Nephron (organoid): ENCODE measurements around the gene TAF1.
"Not testable (repeated sequence)": the region's sequence is repeated elsewhere in the genome, so short reads cannot be mapped to it uniquely, and the experiment has no call there.

Source experiments
- H3K27ac Mint-ChIP-seq, 3 experiments: 2 replicates each; pipeline ENCODE4 v1.8.0; 2020; ENCODE audit warnings: mixed read lengths in 3 of 3, mild to moderate bottlenecking in 2 of 3, moderate library complexity in 1 of 3
- H3K27me3 Mint-ChIP-seq: 2 replicates; pipeline ENCODE4 v1.8.0; 2021; ENCODE audit warnings: low read depth, mild to moderate bottlenecking, moderate library complexity, mixed read lengths
- H3K36me3 Mint-ChIP-seq: 2 replicates; pipeline ENCODE4 v1.8.0; 2020; ENCODE audit warnings: low read depth, mixed read lengths
- H3K4me1 Mint-ChIP-seq: 2 replicates; pipeline ENCODE4 v1.8.0; 2020; ENCODE audit warnings: mixed read lengths
- H3K4me3 Mint-ChIP-seq, 3 experiments: 2 replicates each; pipeline ENCODE4 v1.8.0; 2020; ENCODE audit warnings: mild to moderate bottlenecking in 3 of 3, mixed read lengths in 3 of 3, moderate library complexity in 2 of 3
- H3K9me3 Mint-ChIP-seq: 2 replicates; pipeline ENCODE4 v1.8.0; 2020; ENCODE audit warnings: mixed read lengths
- TF ChIP-seq, protein P1 (sequence below), 3 experiments: fragments of 200-600 bp; sonication (generic); IDR thresholded peaks; one replicate each; pipeline ENCODE4 v1.5.0; 2021; ENCODE audit warnings: antibody characterized with exemption in 3 of 3; ENCODE audit not compliant: unreplicated experiment in 3 of 3

Gene TAF1, protein sequence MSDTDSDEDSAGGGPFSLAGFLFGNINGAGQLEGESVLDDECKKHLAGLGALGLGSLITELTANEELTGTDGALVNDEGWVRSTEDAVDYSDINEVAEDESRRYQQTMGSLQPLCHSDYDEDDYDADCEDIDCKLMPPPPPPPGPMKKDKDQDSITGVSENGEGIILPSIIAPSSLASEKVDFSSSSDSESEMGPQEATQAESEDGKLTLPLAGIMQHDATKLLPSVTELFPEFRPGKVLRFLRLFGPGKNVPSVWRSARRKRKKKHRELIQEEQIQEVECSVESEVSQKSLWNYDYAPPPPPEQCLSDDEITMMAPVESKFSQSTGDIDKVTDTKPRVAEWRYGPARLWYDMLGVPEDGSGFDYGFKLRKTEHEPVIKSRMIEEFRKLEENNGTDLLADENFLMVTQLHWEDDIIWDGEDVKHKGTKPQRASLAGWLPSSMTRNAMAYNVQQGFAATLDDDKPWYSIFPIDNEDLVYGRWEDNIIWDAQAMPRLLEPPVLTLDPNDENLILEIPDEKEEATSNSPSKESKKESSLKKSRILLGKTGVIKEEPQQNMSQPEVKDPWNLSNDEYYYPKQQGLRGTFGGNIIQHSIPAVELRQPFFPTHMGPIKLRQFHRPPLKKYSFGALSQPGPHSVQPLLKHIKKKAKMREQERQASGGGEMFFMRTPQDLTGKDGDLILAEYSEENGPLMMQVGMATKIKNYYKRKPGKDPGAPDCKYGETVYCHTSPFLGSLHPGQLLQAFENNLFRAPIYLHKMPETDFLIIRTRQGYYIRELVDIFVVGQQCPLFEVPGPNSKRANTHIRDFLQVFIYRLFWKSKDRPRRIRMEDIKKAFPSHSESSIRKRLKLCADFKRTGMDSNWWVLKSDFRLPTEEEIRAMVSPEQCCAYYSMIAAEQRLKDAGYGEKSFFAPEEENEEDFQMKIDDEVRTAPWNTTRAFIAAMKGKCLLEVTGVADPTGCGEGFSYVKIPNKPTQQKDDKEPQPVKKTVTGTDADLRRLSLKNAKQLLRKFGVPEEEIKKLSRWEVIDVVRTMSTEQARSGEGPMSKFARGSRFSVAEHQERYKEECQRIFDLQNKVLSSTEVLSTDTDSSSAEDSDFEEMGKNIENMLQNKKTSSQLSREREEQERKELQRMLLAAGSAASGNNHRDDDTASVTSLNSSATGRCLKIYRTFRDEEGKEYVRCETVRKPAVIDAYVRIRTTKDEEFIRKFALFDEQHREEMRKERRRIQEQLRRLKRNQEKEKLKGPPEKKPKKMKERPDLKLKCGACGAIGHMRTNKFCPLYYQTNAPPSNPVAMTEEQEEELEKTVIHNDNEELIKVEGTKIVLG (N-terminal part only)

DNA sequence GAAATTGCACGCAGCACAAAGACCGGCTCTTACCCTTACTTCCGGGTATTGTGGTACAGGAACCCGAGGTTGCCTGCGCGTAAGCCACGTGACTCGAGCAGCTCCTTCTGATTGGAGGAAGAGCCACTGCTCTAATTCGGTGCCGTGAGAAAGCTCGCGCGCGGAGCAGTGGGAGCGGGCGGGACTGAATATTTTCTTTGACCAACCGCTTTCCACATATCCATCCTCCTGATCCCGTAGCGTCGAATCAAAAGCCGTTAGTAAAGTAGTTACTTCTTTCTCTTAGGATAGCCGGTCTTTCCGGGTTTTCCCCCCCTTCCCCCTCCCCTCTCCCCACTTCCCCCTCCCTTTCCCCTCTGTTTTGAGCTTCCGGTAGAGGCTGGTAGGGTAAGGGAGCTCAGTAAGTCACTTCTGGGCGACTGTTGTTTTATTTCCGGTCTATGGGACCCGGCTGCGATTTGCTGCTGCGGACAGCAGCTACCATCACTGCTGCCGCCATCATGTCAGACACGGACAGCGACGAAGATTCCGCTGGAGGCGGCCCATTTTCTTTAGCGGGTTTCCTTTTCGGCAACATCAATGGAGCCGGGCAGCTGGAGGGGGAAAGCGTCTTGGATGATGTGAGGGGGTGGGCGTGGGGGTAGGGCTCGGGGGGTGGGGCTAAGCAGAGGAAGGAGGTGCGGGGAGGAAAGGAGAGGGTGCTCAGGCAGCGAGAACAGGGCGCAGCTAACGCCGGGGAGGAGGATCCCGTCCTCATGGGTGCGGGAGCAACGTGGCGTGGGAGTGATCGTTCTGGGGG is at the start of gene TAF1:
Gene TAF1, plus strand, starts transcription at position 483 of the 799 bp plus-strand sequence. Its CDS starts 18 bp downstream, at position 501.
- peaks cover 21% of the 10 kb centered on the region for H3K36me3 Mint-ChIP-seq
- H3K27me3 Mint-ChIP-seq = no peaks in the 10 kb centered on the region
- peak within 1 kb of the TSS; percentile 98 to 99 (median 99) for H3K27ac Mint-ChIP-seq
- H3K9me3 Mint-ChIP-seq = peaks cover 9% of the 10 kb centered on the region
- H3K4me3 Mint-ChIP-seq = peak within 1 kb of the TSS; percentile 99 to 100 (median 99)
- peaks cover 23% of the 10 kb centered on the region for H3K4me1 Mint-ChIP-seq
- TF ChIP-seq, protein P1, sequence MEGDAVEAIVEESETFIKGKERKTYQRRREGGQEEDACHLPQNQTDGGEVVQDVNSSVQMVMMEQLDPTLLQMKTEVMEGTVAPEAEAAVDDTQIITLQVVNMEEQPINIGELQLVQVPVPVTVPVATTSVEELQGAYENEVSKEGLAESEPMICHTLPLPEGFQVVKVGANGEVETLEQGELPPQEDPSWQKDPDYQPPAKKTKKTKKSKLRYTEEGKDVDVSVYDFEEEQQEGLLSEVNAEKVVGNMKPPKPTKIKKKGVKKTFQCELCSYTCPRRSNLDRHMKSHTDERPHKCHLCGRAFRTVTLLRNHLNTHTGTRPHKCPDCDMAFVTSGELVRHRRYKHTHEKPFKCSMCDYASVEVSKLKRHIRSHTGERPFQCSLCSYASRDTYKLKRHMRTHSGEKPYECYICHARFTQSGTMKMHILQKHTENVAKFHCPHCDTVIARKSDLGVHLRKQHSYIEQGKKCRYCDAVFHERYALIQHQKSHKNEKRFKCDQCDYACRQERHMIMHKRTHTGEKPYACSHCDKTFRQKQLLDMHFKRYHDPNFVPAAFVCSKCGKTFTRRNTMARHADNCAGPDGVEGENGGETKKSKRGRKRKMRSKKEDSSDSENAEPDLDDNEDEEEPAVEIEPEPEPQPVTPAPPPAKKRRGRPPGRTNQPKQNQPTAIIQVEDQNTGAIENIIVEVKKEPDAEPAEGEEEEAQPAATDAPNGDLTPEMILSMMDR (IDR thresholded peaks at IDR 0.05; ENCODE audit: unreplicated experiment in 3 of 3) = no peak

DNA sequence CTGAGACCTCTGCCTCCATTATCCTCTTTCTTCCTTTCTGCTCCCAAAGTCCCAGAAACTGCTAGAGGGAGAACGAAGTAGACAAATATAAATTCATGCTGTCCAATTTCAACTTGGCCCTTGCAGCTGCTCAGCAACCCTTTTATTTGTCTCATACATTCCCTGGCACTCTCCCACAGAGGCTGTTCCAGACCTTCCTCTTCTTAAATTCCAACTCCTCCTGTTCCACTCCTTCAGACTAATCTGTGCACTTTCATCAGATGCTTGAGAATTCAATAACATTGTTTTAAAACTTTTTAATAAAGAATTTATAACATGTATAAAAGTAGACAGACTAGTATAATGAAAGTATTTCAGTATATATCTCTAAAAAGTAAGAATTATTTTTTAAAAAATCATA is 49.2 kb upstream of the TAF1 start:
- H3K27me3 Mint-ChIP-seq, H3K4me3 Mint-ChIP-seq, H3K9me3 Mint-ChIP-seq: not testable (repeated sequence)
- peaks cover 23% of the 10 kb centered on the region for H3K4me1 Mint-ChIP-seq
- H3K27ac Mint-ChIP-seq = peak overlapping the region; percentile 54 to 76 (median 66)
- peaks cover 14% of the 10 kb centered on the region for H3K36me3 Mint-ChIP-seq

DNA sequence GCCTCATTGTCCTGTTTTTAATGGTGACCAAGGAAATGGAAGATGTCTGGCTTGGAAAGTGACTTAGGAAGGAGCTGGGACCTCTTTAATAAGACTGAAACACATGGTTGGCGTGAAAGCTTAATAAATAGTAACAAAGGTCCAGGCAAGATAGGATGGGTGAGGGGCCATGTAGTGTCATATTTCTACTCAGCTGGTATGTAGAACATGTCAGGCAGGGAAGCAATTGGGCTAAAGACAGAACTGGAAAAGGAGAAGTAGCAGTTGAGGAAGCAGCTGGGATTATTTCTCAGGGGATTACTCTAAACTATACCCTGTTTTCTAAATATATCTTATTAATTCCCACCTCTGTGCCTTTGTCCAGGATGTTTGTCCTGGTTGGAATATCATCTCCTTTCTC is 46.0 kb upstream of the TAF1 start:
- H3K27me3 Mint-ChIP-seq = no peaks in the 10 kb centered on the region
- peak overlapping the region; percentile 63 to 82 (median 67) for H3K27ac Mint-ChIP-seq
- H3K4me1 Mint-ChIP-seq = peaks cover 25% of the 10 kb centered on the region
- peaks cover 7% of the 10 kb centered on the region for H3K9me3 Mint-ChIP-seq
- peaks cover 17% of the 10 kb centered on the region for H3K36me3 Mint-ChIP-seq
- H3K4me3 Mint-ChIP-seq = no peak overlapping the region
- TF ChIP-seq, protein P1 (IDR thresholded peaks at IDR 0.05; ENCODE audit: unreplicated experiment in 3 of 3) = no peak

DNA sequence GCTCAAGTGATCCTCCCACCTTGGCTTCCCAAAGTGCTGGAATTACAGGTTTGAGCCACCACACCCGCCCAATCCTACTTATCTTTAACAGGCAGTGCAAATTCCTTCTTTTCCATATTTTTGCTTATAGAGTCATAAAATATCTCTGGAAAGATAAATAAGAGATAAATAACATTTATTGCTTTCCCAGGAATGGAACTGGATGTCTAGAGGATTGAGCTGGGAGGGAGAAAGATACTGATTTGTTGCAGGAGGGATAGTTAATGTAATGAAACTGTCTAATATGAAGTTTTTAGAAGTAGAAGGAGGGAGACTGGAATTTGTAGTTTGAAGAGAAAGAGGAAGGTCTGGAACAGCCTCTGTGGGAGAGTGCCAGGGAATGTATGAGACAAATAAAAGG is 44.4 kb upstream of the TAF1 start:
- TF ChIP-seq, protein P1 (IDR thresholded peaks at IDR 0.05; ENCODE audit: unreplicated experiment in 3 of 3) = no peak
- H3K36me3 Mint-ChIP-seq = peaks cover 19% of the 10 kb centered on the region
- H3K9me3 Mint-ChIP-seq = peaks cover 10% of the 10 kb centered on the region
- H3K27me3 Mint-ChIP-seq = no peaks in the 10 kb centered on the region
- H3K4me1 Mint-ChIP-seq = peaks cover 15% of the 10 kb centered on the region
- peak overlapping the region; percentile 52 to 89 (median 88) for H3K27ac Mint-ChIP-seq
- H3K4me3 Mint-ChIP-seq = no peak overlapping the region

DNA sequence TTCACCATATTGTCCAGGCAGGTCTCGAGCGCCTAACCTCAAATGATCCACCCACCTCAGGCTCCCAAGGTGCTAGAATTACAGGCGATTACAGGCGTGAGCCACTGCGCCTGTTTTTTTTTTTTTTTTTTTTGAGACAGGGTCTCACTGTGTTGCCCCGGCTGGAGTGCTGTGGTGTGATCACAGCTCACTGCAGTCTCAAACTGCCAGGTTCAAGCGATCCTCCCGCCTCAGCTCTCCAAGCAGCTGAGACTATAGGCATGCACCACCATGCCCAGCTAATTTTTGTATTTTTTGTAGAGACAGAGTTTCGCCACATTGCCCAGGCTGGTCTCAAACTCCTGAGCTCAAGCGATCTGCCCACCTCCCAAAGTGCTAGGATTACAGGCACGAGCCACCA is 41.7 kb upstream of the TAF1 start:
- Mint-ChIP-seq H3K36me3 (peaks cover 26% of the 10 kb centered on the region), H3K9me3 (peaks cover 11% of the 10 kb centered on the region), H3K4me1 (peaks cover 12% of the 10 kb centered on the region)
- not testable (repeated sequence) for H3K27ac Mint-ChIP-seq, H3K27me3 Mint-ChIP-seq, H3K4me3 Mint-ChIP-seq

DNA sequence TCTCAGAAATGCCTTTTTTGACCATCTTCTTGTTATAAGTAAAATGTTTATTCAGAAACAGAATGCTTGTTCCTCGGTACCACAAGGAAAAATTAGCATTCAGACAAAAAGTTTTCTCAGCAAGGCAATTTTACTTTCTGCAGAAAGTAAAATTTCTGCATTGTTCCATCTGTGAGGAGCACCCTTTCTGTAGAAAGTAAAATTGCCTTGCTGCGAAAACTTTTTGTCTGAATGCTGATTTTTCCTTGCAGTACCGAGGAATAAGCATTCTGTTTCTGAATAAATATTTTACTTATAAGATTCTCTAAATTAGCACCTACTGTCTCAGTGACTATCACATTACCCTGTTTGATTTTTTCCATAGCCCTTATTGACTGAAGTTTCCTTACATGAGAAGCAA is 39.8 kb upstream of the TAF1 start:
- peaks cover 22% of the 10 kb centered on the region for H3K36me3 Mint-ChIP-seq
- TF ChIP-seq, protein P1 (IDR thresholded peaks at IDR 0.05; ENCODE audit: unreplicated experiment in 3 of 3) = no peak
- no peaks in the 10 kb centered on the region for H3K27me3 Mint-ChIP-seq
- H3K4me3 Mint-ChIP-seq = no peak overlapping the region
- peaks cover 6% of the 10 kb centered on the region for H3K4me1 Mint-ChIP-seq
- H3K27ac Mint-ChIP-seq = no peak overlapping the region
- H3K9me3 Mint-ChIP-seq = peaks cover 7% of the 10 kb centered on the region

DNA sequence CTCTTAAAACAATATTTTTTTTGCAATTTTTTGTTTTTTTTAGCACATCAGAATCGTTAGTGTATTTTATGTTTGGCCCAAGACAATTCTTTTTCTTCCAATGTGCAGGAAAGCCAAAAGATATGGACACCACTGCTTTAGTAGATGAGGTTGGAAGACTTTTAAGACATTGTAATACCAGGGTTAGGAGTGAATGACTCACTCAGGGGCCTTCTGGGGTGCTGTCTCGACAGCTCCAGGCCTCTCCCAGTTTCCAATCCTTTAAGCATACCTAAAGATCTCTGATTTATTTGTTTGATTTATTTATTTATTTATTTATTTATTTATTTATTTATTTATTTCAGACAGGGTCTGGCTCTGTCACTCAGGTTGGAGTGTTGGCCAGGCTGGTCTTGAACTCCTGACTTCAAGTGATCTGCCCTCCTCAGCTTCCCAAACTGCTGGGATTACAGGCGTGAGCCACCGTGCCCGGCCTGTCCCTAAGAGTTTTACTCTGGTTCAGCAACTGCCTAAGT is 16.9 kb upstream of the TAF1 start:
- not testable (repeated sequence) for H3K36me3 Mint-ChIP-seq, H3K27me3 Mint-ChIP-seq, H3K4me1 Mint-ChIP-seq, H3K9me3 Mint-ChIP-seq, H3K27ac Mint-ChIP-seq, H3K4me3 Mint-ChIP-seq

DNA sequence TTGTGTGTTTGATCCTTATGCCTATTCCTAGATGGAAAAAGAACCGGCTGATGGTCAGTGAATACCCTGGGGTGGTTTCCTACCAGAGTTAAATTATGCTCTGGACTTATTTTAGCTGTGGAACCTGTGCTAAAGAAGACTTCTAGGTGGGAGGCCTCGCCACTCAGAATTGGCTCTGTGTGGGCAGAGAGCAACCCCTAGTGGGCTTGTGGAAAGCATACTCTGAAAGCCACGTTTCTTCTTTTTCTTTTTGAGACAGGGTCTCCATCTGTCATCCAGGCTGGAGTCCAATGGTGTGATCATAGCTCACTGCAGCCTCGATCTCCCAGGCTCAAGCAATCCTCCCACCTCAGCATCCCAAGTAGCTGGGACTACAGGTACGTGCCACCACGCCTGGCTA is 16.3 kb upstream of the TAF1 start:
- H3K9me3 Mint-ChIP-seq = not testable (repeated sequence)

DNA sequence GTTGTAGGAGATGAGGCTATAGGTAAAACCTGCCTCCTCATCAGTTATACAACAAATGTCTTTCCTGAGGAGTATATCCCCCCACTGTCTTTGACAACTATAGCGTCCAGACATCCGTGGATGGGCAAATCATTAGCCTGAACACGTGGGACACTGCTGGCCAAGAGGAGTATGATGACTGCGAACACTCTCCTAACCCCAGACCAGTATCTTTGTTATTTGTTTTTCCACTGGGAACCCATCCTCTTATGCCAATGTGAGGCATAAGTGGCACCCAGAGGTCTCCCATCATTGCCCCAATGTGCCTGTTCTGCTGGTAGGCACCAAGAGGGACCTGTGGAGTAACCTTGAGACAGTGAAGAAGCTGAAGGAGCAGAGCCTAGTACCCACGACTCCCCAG is 13.7 kb upstream of the TAF1 start:
- not testable (repeated sequence) for H3K27ac Mint-ChIP-seq, H3K4me1 Mint-ChIP-seq, H3K36me3 Mint-ChIP-seq, H3K4me3 Mint-ChIP-seq, H3K27me3 Mint-ChIP-seq, H3K9me3 Mint-ChIP-seq

More for the DNA sequence above, 16.3 kb upstream of the TAF1 start:
- H3K27ac Mint-ChIP-seq, H3K4me1 Mint-ChIP-seq, H3K27me3 Mint-ChIP-seq, H3K36me3 Mint-ChIP-seq, H3K4me3 Mint-ChIP-seq: not testable (repeated sequence)
